ENCODE measurements around the gene SNX20. TPM values are rescaled to one million over a fixed set of nuclear protein-coding genes. Genes with fewer than 3 reads are reported as not detected.

SNX20 gene
- total RNA-seq, 2 experiments from 2014 or later = 83.9 to 98.5 TPM

DNA sequence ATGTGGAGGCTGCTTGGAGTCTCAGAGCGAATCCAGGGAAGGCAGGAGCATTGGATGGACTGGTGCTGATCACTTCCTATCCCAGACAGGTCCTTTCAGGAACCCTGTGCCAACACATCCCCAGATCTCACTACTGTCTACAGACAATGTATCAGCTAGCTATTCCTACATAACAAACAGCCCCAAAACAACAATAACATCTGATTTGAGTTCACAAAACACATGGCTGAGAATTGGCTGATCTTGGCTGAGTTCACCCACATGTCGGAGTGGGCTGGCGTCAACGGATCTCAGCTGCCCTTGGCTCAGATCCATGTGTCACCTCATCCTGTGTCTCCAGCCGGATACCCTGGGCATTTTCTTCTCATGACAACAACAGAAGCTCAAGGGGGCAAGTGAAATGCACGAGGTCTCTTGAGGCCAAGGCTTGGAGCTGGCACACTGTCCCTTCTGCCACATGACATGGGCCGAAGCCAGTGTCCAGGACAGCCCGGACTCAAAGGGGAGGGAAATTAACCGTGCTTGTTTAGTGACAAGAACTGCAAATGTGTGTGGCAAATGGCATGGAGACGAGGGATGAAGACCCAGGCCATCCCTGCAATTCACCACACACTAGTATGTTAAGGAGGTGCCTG lies 18.7 kb downstream of the SNX20 start:
- peaks cover 13% of the 10 kb centered on the region for H3K9me3 Mint-ChIP-seq
- no peak overlapping the region for H3K27ac Mint-ChIP-seq
- DNase-seq = no peak
- POLR2A ChIA-PET = no interaction called here
- no peaks in the 10 kb centered on the region for H3K27me3 Mint-ChIP-seq
- H3K4me3 Mint-ChIP-seq = no peak overlapping the region
- CTCF ChIA-PET = interaction anchor here (1.4 to 12.8 kb wide), 5 partner anchors 11 to 454 kb away, joined by 3 to 224 read pairs (median 8); partner anchors contain the start of gene SNX20
- peaks cover 33% of the 10 kb centered on the region for H3K36me3 Mint-ChIP-seq (ENCODE audit: low read depth)
- H3K4me1 Mint-ChIP-seq = peaks cover 35% of the 10 kb centered on the region

DNA sequence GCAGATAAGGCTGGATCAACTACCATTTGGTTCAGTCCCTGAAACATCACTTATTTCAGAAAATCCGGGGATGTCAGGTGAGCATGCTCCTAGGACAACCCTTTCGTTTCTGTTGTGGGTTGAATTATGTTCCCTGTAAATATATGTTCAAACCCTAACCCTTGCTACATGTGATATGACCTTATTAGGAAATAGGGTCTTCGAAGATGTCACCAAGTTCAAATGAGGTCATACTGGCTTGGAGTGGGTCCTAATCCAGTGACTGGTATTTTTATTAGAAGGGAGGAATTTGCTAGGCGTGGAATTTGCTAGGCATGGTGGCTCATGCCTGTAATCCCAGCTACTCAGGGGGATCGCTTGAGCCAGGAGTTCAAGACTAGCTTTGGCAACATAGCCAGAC lies 21.3 kb downstream of the SNX20 start:
- Mint-ChIP-seq H3K4me1 (peaks cover 10% of the 10 kb centered on the region), H3K9me3 (peaks cover 13% of the 10 kb centered on the region), H3K27ac (no peak overlapping the region), H3K36me3 (ENCODE audit: low read depth) (peaks cover 23% of the 10 kb centered on the region), H3K4me3 (no peak overlapping the region), H3K27me3 (no peaks in the 10 kb centered on the region)
- ChIA-PET POLR2A (interaction anchor here (0.6 kb wide), 1 partner anchor 20 kb away, joined by 5 read pairs; no protein-coding TSS in a partner anchor), CTCF (interaction anchor here (0.9 to 2.5 kb wide), 6 partner anchors 10 to 450 kb away, joined by 3 to 8 read pairs (median 3); no protein-coding TSS in a partner anchor)
- no peak for DNase-seq

DNA sequence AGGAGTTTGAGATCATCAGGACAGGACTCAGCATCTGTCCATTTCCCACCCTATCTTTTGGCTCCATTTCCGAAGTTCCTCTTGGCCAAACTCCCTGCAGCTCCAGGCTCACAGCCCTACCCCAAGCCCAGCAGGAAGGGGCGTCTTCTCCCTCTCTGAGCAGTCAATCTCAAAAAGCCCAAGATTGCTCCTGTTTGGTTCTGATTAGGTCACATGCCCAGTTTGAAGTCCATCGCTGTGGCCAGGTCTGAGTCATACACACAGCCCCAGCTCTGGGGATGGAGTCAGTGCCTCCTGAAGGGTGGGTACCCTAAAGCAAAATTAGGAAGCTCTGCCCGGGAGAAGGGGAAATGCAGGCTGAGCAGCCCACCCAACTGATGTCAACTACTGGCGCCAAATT lies 23.9 kb downstream of the SNX20 start:
- Mint-ChIP-seq H3K36me3 (ENCODE audit: low read depth) (peaks cover 4% of the 10 kb centered on the region), H3K4me1 (peaks cover 4% of the 10 kb centered on the region), H3K27ac (no peak overlapping the region), H3K27me3 (no peaks in the 10 kb centered on the region), H3K9me3 (peaks cover 2% of the 10 kb centered on the region), H3K4me3 (no peak overlapping the region)
- POLR2A ChIA-PET = no interaction called here
- CTCF ChIA-PET = interaction anchor here (0.5 to 1.4 kb wide), 4 partner anchors 8 to 502 kb away, joined by 3 to 6 read pairs (median 3); no protein-coding TSS in a partner anchor
- no peak for DNase-seq

DNA sequence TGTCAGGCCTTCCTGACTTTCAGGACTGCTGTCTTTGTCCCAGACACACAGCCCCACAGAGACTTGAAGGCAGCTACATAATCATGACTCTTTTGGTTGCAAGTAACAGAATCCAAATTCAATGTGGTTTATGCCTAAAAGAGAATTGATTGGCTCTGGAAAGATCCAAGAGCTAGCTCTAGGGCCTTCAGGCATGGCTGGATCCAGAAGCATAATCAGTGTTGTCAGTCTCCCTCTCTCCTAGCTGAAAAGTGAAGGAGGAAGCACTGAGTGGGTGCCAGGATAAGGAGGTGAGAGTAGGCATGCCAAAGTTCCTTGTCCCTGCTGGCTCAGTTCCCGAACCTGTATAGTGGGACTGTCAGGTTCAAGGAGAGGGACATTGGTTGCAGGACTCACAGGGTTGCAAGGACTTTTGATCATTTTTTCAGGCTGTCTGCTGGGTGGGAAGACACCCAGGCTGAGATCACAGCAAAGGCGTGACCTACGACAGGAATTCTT lies 25.5 kb downstream of the SNX20 start:
- Mint-ChIP-seq H3K27ac (no peak overlapping the region), H3K4me3 (no peak overlapping the region), H3K9me3 (peaks cover 3% of the 10 kb centered on the region), H3K4me1 (peaks cover 4% of the 10 kb centered on the region), H3K27me3 (no peaks in the 10 kb centered on the region), H3K36me3 (ENCODE audit: low read depth) (peaks cover 2% of the 10 kb centered on the region)
- CTCF ChIA-PET = interaction anchor here (0.9 to 1.8 kb wide), 3 partner anchors 10 to 89 kb away, joined by 3 to 5 read pairs (median 4); no protein-coding TSS in a partner anchor
- POLR2A ChIA-PET = no interaction called here
- DNase-seq = no peak

DNA sequence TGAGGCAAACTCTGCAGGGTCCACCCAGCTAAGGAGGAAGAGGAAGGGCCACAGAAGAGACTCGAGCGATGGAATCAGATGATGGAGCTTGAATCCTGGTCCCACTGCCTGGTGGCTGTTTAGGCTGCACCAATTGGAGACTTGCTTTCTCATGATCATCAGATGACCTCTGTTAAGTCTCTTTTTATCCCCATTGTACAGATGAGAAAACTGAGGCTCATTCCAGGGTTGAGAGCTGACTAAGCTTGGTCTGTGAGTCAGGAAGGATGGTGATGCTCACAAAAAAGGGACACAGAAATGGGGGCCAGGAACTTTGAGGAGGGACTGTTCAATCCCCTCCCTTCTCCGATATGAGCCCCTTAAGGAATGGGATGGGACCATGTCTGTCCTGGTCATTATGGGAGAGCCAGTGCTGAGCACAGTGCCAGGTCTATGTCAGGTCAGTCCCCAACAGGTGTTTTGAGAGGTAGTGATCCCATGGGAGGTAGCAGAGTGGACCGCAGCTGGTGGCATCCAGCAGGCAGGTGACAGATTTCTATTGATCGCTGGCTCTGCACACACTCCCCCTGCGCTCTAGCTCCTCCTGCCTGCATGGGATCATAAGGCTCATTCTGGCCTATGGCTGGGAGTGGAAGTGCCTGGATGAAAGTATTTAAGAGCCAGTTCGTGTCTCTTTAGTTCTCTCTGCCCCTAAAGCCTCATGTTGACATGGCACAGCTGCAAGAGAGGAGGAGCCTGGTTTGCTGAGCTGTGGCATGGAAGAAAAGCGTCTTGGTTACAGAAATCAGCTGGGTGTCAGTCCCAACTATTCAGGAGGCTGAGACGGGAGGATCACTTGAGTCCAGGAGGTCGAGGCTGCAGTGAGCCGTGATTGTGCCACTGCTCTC lies 27.2 kb downstream of the SNX20 start:
- no peak overlapping the region for H3K4me3 Mint-ChIP-seq
- peaks cover 3% of the 10 kb centered on the region for H3K9me3 Mint-ChIP-seq
- H3K4me1 Mint-ChIP-seq = no peaks in the 10 kb centered on the region
- CTCF ChIA-PET = interaction anchor here (0.9 to 5.6 kb wide), 4 partner anchors 10 to 628 kb away, joined by 3 to 44 read pairs (median 4); partner anchors contain the start of gene CNEP1R1
- POLR2A ChIA-PET = no interaction called here
- H3K27me3 Mint-ChIP-seq = no peaks in the 10 kb centered on the region
- H3K27ac Mint-ChIP-seq = no peak overlapping the region
- no peaks in the 10 kb centered on the region for H3K36me3 Mint-ChIP-seq (ENCODE audit: low read depth)
- no peak for DNase-seq

DNA sequence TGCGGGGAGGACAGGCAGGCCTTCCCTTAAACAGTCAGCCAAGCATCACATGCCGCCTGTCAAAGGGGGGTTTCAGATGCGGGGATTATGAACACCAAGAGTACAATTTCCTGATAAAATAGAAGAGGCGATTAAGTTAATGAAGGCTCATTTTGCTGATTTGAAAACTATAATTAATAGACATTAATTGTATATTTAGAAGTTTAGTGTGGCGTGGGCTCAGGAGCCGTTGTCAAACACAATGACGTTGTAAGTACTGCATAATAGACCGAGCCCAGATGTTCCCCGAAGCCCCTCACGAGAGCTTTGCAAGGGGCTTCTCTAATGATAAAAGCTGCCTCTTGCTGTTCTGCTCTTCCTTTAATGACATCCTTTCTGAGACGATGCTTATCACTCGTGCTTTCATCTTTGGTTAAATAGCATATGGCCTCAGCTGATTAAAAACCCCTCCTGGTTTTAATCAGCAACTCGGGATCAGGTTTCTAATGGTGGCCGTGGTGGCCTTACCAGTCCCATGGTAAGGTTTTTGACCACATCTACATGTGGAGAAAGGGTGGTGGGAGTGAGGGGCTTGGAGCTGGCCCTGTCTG lies 28.2 kb downstream of the SNX20 start:
- Mint-ChIP-seq H3K27me3 (no peaks in the 10 kb centered on the region), H3K36me3 (ENCODE audit: low read depth) (no peaks in the 10 kb centered on the region), H3K9me3 (peaks cover 3% of the 10 kb centered on the region), H3K4me1 (no peaks in the 10 kb centered on the region), H3K4me3 (no peak overlapping the region), H3K27ac (no peak overlapping the region)
- POLR2A ChIA-PET = no interaction called here
- CTCF ChIA-PET = interaction anchor here (0.9 to 5.6 kb wide), 3 partner anchors 11 to 627 kb away, joined by 3 to 44 read pairs (median 3); partner anchors contain the start of gene CNEP1R1
- no peak for DNase-seq

DNA sequence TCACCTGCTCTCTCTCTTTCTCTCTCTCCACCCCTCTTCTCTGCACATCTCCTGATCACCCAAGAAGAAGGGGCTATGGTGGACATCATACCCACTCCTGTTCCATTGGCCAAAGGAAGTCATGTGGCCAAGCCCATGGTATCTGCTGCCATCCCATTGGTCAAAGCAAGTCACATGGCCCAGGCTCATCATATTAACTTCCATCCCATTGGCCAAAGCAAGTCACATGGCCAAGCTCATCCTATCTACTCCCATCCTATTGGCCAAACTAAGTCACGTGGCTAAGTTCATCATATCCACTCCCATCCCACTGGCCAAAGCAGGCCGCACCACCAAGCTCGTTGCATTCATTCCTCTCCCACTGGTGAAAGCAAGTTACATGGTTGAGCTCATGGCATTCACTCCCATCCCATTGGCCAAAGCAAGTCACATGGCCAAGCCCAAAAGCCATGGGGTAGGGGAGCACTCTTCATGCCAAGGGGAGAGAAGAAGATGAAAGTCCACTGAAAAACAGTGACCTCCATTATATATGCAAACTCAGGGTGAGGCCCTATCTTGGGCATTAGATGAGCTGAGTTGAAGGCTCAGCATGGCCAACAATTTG lies 29.2 kb downstream of the SNX20 start:
- no peak for DNase-seq
- H3K27me3 Mint-ChIP-seq = no peaks in the 10 kb centered on the region
- no peaks in the 10 kb centered on the region for H3K36me3 Mint-ChIP-seq (ENCODE audit: low read depth)
- ChIA-PET CTCF (interaction anchor here (1.4 to 5.6 kb wide), 2 partner anchors 12 to 13 kb away, joined by 4 to 44 read pairs; no protein-coding TSS in a partner anchor), POLR2A (no interaction called here)
- H3K4me3 Mint-ChIP-seq = no peak overlapping the region
- peaks cover 3% of the 10 kb centered on the region for H3K9me3 Mint-ChIP-seq
- H3K4me1 Mint-ChIP-seq = no peaks in the 10 kb centered on the region
- no peak overlapping the region for H3K27ac Mint-ChIP-seq

DNA sequence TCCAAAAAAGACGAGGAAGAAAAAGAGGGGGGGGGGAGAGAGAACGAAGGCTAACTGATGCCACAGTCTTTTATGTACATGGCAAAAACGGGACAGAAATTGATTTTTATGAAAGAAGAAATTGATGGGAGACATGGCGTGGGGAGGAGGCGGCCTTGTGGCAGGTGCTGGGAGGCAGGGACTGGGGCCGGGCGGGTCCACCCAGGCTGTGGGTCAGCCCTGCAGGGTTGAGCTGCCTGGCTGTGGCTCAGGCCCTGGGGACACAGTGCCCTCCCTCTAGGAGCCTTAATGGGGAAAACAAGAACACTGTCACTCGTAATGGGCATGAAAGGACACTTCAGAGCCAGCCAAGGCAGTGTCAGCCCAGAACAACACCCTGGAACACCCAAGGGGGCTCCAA lies 34.8 kb downstream of the SNX20 start:
- Mint-ChIP-seq H3K27me3 (no peaks in the 10 kb centered on the region), H3K9me3 (no peaks in the 10 kb centered on the region), H3K4me3 (no peak overlapping the region), H3K36me3 (ENCODE audit: low read depth) (no peaks in the 10 kb centered on the region), H3K4me1 (no peaks in the 10 kb centered on the region), H3K27ac (peak overlapping the region; percentile 48)
- ChIA-PET CTCF (interaction anchor here (0.6 to 1.4 kb wide), 2 partner anchors 11 to 99 kb away, joined by 5 to 7 read pairs; no protein-coding TSS in a partner anchor), POLR2A (no interaction called here)
- no peak for DNase-seq

DNA sequence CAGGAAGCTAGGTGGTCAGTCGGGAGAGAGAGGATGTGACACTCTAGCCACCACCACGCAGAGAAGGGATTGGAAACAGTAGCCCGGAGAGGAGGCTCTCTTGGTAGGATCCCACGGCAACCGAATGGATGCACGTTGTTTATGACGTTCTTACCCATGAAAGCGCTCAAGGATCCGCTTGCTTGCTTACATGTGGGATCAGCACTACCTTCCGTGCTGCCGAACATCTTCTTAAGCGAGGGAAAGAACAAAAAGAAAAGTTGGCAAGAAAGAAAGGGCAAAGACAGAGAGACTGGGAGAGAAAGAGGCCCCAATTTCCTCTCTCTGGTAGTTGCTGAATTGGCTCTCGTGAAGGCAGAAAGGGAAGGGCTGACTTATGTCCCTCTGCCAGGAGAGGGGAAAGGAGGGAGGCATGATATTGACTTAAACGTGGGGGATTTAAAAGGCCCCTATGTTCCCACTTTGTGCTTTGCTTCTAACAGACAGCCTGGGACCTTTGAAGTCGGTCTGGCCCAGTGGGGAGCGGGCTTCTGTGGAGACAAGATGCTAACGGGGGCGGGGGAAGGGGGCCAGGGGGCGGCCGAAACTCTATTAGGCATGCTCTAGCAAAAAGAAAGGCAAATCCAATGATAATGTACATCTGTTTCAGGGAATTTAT lies 35.4 kb downstream of the SNX20 start:
- Mint-ChIP-seq H3K36me3 (ENCODE audit: low read depth) (no peaks in the 10 kb centered on the region), H3K9me3 (no peaks in the 10 kb centered on the region), H3K4me3 (no peak overlapping the region), H3K27ac (no peak overlapping the region), H3K27me3 (no peaks in the 10 kb centered on the region), H3K4me1 (no peaks in the 10 kb centered on the region)
- CTCF ChIA-PET = interaction anchor here (0.6 to 1.4 kb wide), 5 partner anchors 10 to 577 kb away, joined by 3 to 7 read pairs (median 3); no protein-coding TSS in a partner anchor
- DNase-seq = no peak
- POLR2A ChIA-PET = no interaction called here

DNA sequence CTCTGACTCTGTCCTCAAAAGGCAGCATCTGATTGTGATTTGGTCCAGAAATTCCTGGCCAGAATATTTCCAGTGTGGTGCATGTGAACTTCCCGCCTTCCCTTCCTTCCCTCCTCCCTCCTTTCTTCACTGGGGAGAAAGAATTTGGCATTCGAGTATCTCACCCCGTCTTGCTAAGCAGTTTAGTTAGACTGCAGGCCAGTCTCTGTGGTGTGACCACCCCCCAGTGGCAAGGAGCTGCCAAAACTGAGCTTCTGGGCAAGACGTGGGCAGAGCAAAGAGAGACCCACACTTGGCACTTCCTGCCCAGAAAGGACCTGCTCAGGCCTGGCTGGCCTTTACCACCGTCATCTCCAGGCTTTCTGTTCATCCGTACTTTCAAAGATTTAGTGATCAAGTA lies 36.4 kb downstream of the SNX20 start:
- Mint-ChIP-seq H3K36me3 (ENCODE audit: low read depth) (no peaks in the 10 kb centered on the region), H3K27me3 (no peaks in the 10 kb centered on the region), H3K4me1 (no peaks in the 10 kb centered on the region), H3K27ac (no peak overlapping the region), H3K4me3 (no peak overlapping the region), H3K9me3 (no peaks in the 10 kb centered on the region)
- POLR2A ChIA-PET = no interaction called here
- CTCF ChIA-PET = interaction anchor here (0.7 to 1.3 kb wide), 4 partner anchors 10 to 576 kb away, joined by 3 to 4 read pairs (median 3); no protein-coding TSS in a partner anchor
- DNase-seq = peak; percentile 48

DNA sequence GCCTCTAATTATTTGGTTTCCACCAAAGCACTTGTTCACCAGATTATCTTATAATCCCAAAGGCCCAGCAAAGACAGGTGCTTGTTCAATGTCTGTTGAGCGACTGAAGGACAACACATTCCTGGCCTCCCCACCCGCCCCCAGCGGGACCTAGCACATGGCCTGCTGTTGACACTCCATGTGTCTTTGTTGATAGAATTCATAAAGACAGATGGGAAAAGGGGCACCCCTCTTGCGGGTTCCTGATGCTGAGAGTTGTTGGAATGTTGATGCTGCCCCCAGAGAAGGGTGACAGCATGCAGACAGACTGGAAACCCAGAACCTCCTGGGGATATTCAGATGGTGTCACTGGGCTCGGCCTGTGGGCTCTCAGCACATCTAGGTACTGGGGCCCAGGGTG lies 36.9 kb downstream of the SNX20 start:
- no peak for DNase-seq
- H3K9me3 Mint-ChIP-seq = no peaks in the 10 kb centered on the region
- CTCF ChIA-PET = interaction anchor here (0.9 kb wide), 1 partner anchor 71 kb away, joined by 4 read pairs; no protein-coding TSS in a partner anchor
- POLR2A ChIA-PET = no interaction called here
- H3K27me3 Mint-ChIP-seq = no peaks in the 10 kb centered on the region
- no peaks in the 10 kb centered on the region for H3K36me3 Mint-ChIP-seq (ENCODE audit: low read depth)
- no peak overlapping the region for H3K27ac Mint-ChIP-seq
- H3K4me1 Mint-ChIP-seq = peaks cover 3% of the 10 kb centered on the region
- H3K4me3 Mint-ChIP-seq = no peak overlapping the region

DNA sequence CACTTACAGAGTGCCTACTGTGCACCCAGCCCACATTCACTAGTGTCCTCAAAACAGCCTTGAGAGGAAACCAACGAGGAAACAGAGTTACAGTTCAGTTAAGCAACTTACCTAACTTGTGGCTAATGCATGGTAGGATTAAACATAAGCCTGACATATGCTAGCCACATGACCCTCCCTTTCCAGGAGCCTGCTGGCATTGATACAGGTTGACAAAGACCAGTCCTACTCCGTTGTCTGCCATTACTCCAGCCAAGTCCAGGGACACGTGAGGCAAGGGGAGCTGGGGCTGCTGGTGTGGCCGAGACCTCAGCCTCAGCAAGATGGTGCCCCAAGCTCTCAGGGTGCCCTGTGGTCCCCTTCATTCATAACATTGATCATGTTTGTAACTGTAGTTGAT lies 37.9 kb downstream of the SNX20 start:
- no peak for DNase-seq
- ChIA-PET CTCF (interaction anchor here (1.0 to 1.5 kb wide), 3 partner anchors 16 to 27 kb away, joined by 3 to 4 read pairs (median 3); no protein-coding TSS in a partner anchor), POLR2A (no interaction called here)
- Mint-ChIP-seq H3K27ac (no peak overlapping the region), H3K9me3 (no peaks in the 10 kb centered on the region), H3K36me3 (ENCODE audit: low read depth) (no peaks in the 10 kb centered on the region), H3K4me3 (no peak overlapping the region), H3K27me3 (no peaks in the 10 kb centered on the region), H3K4me1 (peaks cover 3% of the 10 kb centered on the region)

All from activated CD4-positive, alpha-beta T cell treated with anti-CD3 and anti-CD28 coated beads, Interleukin-2, amount 10 ng/mL, durations not matched to agents 7 days and 5 days (primary cell).